HFFc6 (cell line): ENCODE data around the gene USP32. TPM values are rescaled to one million over a fixed set of nuclear protein-coding genes. Genes with fewer than 3 reads are reported as not detected.

Experiments used
- DNase-seq: peaks from one replicate; pipeline ENCODE4 v3.0.0-alpha.2; 2018
- H3K27ac Mint-ChIP-seq: 2 replicates; pipeline ENCODE4 v1.8.0; 2020; ENCODE audit warnings: mild to moderate bottlenecking, mixed read lengths
- H3K27me3 Mint-ChIP-seq: 2 replicates; pipeline ENCODE4 v1.8.0; 2021; ENCODE audit warnings: mild to moderate bottlenecking, moderate library complexity, mixed read lengths; ENCODE audit not compliant: insufficient read depth
- H3K36me3 Mint-ChIP-seq: 2 replicates; pipeline ENCODE4 v1.8.0; 2021; ENCODE audit warnings: low read depth, mixed read lengths
- H3K4me1 Mint-ChIP-seq: 2 replicates; pipeline ENCODE4 v1.8.0; 2020; ENCODE audit warnings: low read depth, mixed read lengths
- H3K4me3 Mint-ChIP-seq: 2 replicates; pipeline ENCODE4 v1.8.0; 2020; ENCODE audit warnings: mild to moderate bottlenecking, moderate library complexity, mixed read lengths
- H3K9me3 Mint-ChIP-seq: 2 replicates; pipeline ENCODE4 v1.8.0; 2020; ENCODE audit warnings: mild to moderate bottlenecking, mixed read lengths
- total RNA-seq, 6 experiments: library from RNA; stranded (reverse); fragmentation: NEBNext Ultra II Directional; extraction: Animal tissue kit (Norgen Biotek cat#: 25700); gene quantifications; 2 replicates in 1 of 6; 3 replicates in 5 of 6; pipeline ENCODE4 v1.2.3, GENCODE V29; 2021
- TF ChIP-seq, protein P1 (sequence below): fragments of 200-600 bp; sonication (generic); IDR thresholded peaks from 2 replicates; pipeline ENCODE4 v1.5.0; 2021; ENCODE audit warnings: antibody characterized with exemption, mild to moderate bottlenecking

Gene USP32
- total RNA-seq, 6 experiments from 2014 or later: 46.7 to 57.3 (median 51.7) TPM

DNA sequence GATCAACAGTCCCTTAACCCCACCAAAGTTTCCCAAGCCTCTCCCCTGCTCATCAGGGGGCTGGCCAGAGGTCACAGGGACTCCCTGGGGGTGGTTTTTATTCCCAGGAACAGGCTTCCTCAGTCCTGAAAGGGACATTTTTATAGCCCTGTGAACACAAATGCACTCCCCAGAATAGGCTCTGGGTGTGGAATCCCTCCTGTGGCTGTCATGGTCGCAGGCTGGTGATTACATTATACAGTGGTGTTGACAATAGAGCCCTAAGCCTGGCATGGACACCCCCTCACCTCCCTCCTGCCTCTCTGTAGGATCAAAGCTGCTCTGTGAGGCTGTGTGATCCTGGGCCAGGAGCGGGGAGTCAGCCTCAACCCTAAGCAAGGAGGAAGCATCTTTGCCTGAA lies 243.6 kb downstream of the USP32 start:
- TF ChIP-seq, protein P1, sequence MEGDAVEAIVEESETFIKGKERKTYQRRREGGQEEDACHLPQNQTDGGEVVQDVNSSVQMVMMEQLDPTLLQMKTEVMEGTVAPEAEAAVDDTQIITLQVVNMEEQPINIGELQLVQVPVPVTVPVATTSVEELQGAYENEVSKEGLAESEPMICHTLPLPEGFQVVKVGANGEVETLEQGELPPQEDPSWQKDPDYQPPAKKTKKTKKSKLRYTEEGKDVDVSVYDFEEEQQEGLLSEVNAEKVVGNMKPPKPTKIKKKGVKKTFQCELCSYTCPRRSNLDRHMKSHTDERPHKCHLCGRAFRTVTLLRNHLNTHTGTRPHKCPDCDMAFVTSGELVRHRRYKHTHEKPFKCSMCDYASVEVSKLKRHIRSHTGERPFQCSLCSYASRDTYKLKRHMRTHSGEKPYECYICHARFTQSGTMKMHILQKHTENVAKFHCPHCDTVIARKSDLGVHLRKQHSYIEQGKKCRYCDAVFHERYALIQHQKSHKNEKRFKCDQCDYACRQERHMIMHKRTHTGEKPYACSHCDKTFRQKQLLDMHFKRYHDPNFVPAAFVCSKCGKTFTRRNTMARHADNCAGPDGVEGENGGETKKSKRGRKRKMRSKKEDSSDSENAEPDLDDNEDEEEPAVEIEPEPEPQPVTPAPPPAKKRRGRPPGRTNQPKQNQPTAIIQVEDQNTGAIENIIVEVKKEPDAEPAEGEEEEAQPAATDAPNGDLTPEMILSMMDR: no peak
- no peak overlapping the region for H3K27ac Mint-ChIP-seq
- DNase-seq: no peak
- no peaks in the 10 kb centered on the region for H3K9me3 Mint-ChIP-seq
- H3K27me3 Mint-ChIP-seq: peaks cover 45% of the 10 kb centered on the region
- no peak overlapping the region for H3K4me3 Mint-ChIP-seq
- H3K36me3 Mint-ChIP-seq: no peaks in the 10 kb centered on the region
- H3K4me1 Mint-ChIP-seq: peaks cover 8% of the 10 kb centered on the region

DNA sequence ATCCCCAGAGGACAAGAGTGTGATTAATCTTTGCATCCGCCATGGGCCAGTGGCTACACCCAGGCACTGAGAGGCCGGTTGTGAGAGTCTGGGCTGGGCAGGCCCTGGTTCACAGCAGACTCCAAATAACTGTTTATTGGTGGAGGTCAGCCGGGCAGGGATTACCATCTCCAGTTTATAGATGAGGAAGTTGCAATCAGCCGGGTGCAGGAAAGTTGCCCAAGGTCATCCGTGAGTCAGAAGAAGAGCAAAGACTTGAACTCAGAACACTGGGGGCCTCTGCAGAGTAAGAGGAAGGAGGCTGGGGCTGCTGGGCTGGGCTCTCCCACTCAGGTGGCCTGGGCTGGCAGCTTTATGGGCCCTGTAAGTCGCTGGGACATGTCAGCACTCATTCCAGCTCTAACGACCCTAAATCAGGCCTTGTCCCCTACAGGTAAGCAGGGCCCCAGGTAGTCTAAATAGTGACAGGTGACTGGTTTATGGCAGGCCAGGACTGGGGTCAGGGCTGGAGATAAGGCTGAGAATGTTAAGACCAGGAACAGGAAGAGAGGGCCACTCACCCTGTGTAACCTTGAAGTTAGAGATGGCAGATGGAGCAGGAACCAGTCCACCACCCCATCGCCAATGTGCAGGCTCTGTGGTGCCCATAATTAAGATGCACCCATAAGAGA lies 244.2 kb downstream of the USP32 start:
- peaks cover 45% of the 10 kb centered on the region for H3K27me3 Mint-ChIP-seq
- DNase-seq: no peak
- no peaks in the 10 kb centered on the region for H3K36me3 Mint-ChIP-seq
- no peak overlapping the region for H3K27ac Mint-ChIP-seq
- peaks cover 14% of the 10 kb centered on the region for H3K4me1 Mint-ChIP-seq
- TF ChIP-seq, protein P1: no peak
- no peaks in the 10 kb centered on the region for H3K9me3 Mint-ChIP-seq
- no peak overlapping the region for H3K4me3 Mint-ChIP-seq

DNA sequence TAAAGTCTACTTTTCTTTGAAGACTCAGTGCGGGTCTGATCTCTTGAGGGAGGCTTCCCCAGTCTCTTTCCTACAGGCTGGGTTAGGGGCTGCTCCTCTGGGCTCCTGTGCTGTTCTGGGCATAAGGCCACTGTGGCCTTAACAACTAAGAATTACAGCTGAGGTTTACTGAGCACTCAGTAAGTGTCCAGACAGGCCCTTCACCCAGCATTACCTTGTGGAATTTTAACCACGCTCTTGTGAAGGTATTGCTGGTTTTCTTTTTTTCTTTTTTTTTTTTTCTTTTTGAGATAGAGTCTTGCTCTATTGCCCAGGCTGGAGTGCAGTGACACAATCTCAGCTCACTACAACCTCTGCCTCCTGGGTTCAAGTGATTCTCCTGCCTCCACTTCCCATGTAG lies 245.7 kb downstream of the USP32 start:
- peaks cover 27% of the 10 kb centered on the region for H3K4me1 Mint-ChIP-seq
- no peak overlapping the region for H3K27ac Mint-ChIP-seq
- peaks cover 46% of the 10 kb centered on the region for H3K27me3 Mint-ChIP-seq
- H3K9me3 Mint-ChIP-seq: no peaks in the 10 kb centered on the region
- no peaks in the 10 kb centered on the region for H3K36me3 Mint-ChIP-seq
- no peak overlapping the region for H3K4me3 Mint-ChIP-seq
- TF ChIP-seq, protein P1: no peak
- no peak for DNase-seq

DNA sequence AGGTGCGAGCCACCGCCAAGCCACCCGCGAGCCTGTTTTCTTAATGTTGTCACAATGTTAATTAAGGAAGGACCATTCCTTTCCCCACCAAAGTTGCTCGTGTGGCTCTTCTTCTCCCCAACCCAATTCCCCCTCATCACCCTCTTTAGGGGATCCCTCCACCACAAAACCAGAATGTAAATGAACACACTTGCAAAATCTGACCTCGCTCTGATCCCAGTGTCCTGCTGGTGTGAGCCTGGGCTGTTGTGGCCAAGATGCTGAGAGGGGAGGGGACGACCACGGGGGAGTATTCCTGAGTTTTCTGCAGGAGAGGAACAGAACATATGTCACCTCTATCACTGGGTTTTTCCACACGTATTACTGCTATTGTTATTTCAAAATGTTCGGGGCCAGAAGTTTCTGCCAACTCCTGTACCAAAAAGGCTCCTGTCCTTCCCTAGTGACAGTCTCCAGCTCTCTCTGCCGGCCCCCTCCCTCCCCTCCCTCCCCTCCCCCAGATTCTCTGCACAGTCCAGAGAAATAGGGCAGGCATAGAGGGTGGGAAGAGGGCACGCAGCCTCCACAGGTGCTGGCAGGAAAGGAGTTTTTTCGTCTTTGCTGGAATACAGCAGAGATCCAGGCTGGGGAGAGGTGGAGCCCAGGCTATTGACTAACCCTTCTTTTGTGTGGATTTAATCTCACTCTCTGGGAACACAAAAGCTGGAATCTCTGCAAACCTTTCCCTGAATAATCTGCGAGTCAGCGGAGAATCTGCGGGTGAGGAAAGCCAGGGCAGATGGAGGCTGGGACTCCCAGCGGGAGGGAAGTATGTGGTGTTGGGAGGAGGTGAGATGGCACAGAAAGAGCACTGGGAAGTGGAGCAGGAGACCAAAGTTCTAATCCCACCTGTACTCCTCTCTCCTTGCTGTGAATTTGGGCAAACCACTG lies 246.7 kb downstream of the USP32 start:
- peaks cover 46% of the 10 kb centered on the region for H3K27me3 Mint-ChIP-seq
- H3K27ac Mint-ChIP-seq: no peak overlapping the region
- no peak for DNase-seq
- no peaks in the 10 kb centered on the region for H3K9me3 Mint-ChIP-seq
- TF ChIP-seq, protein P1: no peak
- no peak overlapping the region for H3K4me3 Mint-ChIP-seq
- no peaks in the 10 kb centered on the region for H3K36me3 Mint-ChIP-seq
- H3K4me1 Mint-ChIP-seq: peaks cover 27% of the 10 kb centered on the region

DNA sequence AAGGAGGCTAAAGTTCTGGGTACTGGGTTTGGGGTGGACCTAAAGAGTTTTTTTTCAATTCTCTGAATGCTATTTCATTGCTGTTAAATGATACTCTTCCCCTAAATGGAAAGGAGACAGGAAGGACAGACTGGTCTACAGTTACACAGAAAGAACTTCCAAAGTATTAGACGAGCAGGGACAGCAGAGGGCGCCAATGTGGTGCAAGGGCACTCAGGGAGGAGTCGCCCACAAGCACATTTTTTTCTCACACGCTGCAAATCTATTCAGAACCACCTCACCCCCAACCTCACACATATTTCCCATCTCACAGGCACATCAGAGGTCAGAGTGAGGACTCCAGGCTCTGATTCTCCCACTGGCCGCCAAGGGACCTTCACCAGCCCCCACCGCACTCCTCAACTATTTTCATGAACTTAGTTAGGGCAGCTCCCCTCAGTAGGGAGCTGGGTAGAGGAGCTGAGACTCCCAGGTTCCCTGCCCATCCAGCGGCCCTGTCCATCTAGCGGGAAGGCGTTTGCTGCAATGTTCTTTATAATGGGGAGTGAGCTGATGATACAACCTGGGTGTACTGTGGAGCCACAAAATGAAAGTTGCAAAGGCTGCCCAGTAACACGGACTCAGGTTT lies 248.9 kb downstream of the USP32 start:
- Mint-ChIP-seq H3K4me3 (peak overlapping the region; percentile 90), H3K27ac (peak overlapping the region; percentile 92), H3K4me1 (peaks cover 27% of the 10 kb centered on the region), H3K9me3 (no peaks in the 10 kb centered on the region), H3K36me3 (no peaks in the 10 kb centered on the region), H3K27me3 (peaks cover 50% of the 10 kb centered on the region)
- TF ChIP-seq, protein P1: peak; percentile 88
- peak; percentile 88 for DNase-seq
